HCT116 (cell line): ENCODE results near the gene MUC6. TPM values are rescaled to one million over a fixed set of nuclear protein-coding genes. Genes with fewer than 3 reads are reported as not detected.

ENCODE experiments used
- ATAC-seq: fragments of 200-7000 bp; cut with Tn5 transposase; 2 replicates; pipeline ENCODE4 v1.9.1; 2020; ENCODE audit warnings: mild to moderate bottlenecking, moderate library complexity
- Bru-seq: library from RNA; stranded (reverse); fragments of 400-500 nt; gene quantifications from one replicate; lab custom pipeline; 2021; lab: Mats Ljungman, UMichigan
- BruChase-seq, 2 experiments: library from RNA; stranded (reverse); fragments of 400-500 nt; gene quantifications; one replicate each; lab custom pipeline; 2021; lab: Mats Ljungman, UMichigan
- BruUV-seq: library from RNA; stranded (reverse); fragments of 400-500 nt; replicated peaks from 2 replicates; lab custom pipeline; 2021; lab: Mats Ljungman, UMichigan
- CTCF ChIA-PET: fragments of 300-600 bp; sonication (Branson Sonifier 250); formaldehyde crosslinking; loops from one replicate; lab custom pipeline; 2021; ENCODE audit warnings: antibody characterized with exemption; lab: Charles Lee
- POLR2A ChIA-PET: fragments of 300-600, 350-600 bp; sonication (Branson Sonifier 250); formaldehyde crosslinking; loops from one replicate; lab custom pipeline; 2021; ENCODE audit warnings: antibody characterized with exemption; lab: Charles Lee
- RAD21 ChIA-PET, 2 experiments: fragments of 300-600 bp; sonication (Branson Sonifier 250); formaldehyde crosslinking; loops; one replicate each; lab custom pipeline; 2023; ENCODE audit warnings: low total read pairs in 2 of 2; ENCODE audit not compliant: uncharacterized antibody in 2 of 2, unreplicated experiment in 2 of 2, low non-redundant PET in 1 of 2; lab: Charles Lee
- DNase-seq: peaks from one replicate; pipeline ENCODE4 v3.0.0-alpha.2; 2010; ENCODE audit warnings: low read depth, low spot score
- H2AFZ ChIP-seq: fragments of 200-600 bp; shearing (Covaris generic), sonication (generic); 2 replicates; pipeline ENCODE4 v1.6.1; 2017; ENCODE audit warnings: low read depth, mixed run types, mixed read lengths, antibody characterized with exemption, low read length; ENCODE audit not compliant: poor library complexity, severe bottlenecking
- H3K27ac ChIP-seq: 2 replicates; pipeline ENCODE4 v1.5.1; 2012; ENCODE audit warnings: low read depth, low read length
- H3K27me3 ChIP-seq: fragments of 200-600 bp; sonication (generic); 2 replicates; pipeline ENCODE4 v1.6.1; 2016; ENCODE audit warnings: mixed run types, low read length, mixed read lengths; ENCODE audit not compliant: insufficient read depth
- H3K36me3 ChIP-seq, 2 experiments: fragments of 200-500 bp in 1 of 2; fragments of 200-600 bp in 1 of 2; sonication (Bioruptor generic) in 1 of 2; sonication (generic) in 1 of 2; 2 replicates each; pipeline versions ENCODE4 v1.5.1 to v1.6.1; 2014 to 2016; ENCODE audit warnings: low read length in 2 of 2, inconsistent platforms in 1 of 2, mixed read lengths in 1 of 2, mixed run types in 1 of 2; ENCODE audit not compliant: insufficient read depth in 2 of 2, control insufficient read depth in 1 of 2
- H3K4me1 ChIP-seq, 2 experiments: fragments of 200-600 bp in 1 of 2; sonication (generic) in 1 of 2; 2 replicates each; pipeline versions ENCODE4 v1.5.1 to v1.6.1; 2012 to 2017; ENCODE audit warnings: low read length in 2 of 2, inconsistent platforms in 1 of 2, mild to moderate bottlenecking in 1 of 2, mixed read lengths in 1 of 2, mixed run types in 1 of 2, moderate library complexity in 1 of 2; ENCODE audit not compliant: insufficient read depth in 2 of 2, control insufficient read depth in 1 of 2
- H3K4me2 ChIP-seq: fragments of 200-600 bp; sonication (generic); 2 replicates; pipeline ENCODE4 v1.6.1; 2017; ENCODE audit warnings: mixed run types, low read length, mixed read lengths
- H3K4me3 ChIP-seq, 2 experiments: fragments of 200-600 bp in 1 of 2; sonication (generic) in 1 of 2; replicated peaks in 1 of 2; 2 replicates each; pipeline ENCODE4 v1.5.1; 2011 to 2016; ENCODE audit warnings: low read length in 2 of 2, control low read depth in 1 of 2, low read depth in 1 of 2, mild to moderate bottlenecking in 1 of 2, mixed read lengths in 1 of 2, mixed run types in 1 of 2
- H3K79me2 ChIP-seq: fragments of 200-600 bp; sonication (generic); 2 replicates; pipeline ENCODE4 v1.6.1; 2017; ENCODE audit warnings: mild to moderate bottlenecking, mixed run types, low read length, moderate library complexity, mixed read lengths; ENCODE audit not compliant: insufficient read depth
- H3K9ac ChIP-seq: fragments of 200-600 bp; sonication (generic); 2 replicates; pipeline ENCODE4 v1.6.1; 2016; ENCODE audit warnings: low read length, mixed read lengths
- H3K9me2 ChIP-seq: fragments of 200-600 bp; sonication (generic), shearing (Covaris generic); 2 replicates; pipeline ENCODE4 v1.6.1; 2017; ENCODE audit warnings: mixed run types, mild to moderate bottlenecking, moderate library complexity; ENCODE audit not compliant: insufficient read depth
- H3K9me3 ChIP-seq, 2 experiments: fragments of 200-500 bp in 1 of 2; fragments of 200-600 bp in 1 of 2; sonication (Bioruptor generic) in 1 of 2; sonication (generic) in 1 of 2; 2 replicates each; pipeline ENCODE4 v1.6.1; 2014 to 2017; ENCODE audit warnings: low read length in 2 of 2, mixed read lengths in 2 of 2, inconsistent platforms in 1 of 2, low read depth in 1 of 2, mild to moderate bottlenecking in 1 of 2, mixed run types in 1 of 2, moderate library complexity in 1 of 2; ENCODE audit not compliant: control insufficient read depth in 1 of 2, insufficient read depth in 1 of 2
- H4K20me1 ChIP-seq: fragments of 200-600 bp; sonication (generic), shearing (Covaris generic); 2 replicates; pipeline ENCODE4 v1.6.1; 2017; ENCODE audit warnings: mixed run types, mild to moderate bottlenecking, moderate library complexity; ENCODE audit not compliant: insufficient read depth
- EGR1 ChIP-seq: IDR thresholded peaks from 2 replicates; pipeline ENCODE4 v1.6.1; 2012; ENCODE audit warnings: low read depth
- ELF1 ChIP-seq: IDR thresholded peaks from 2 replicates; pipeline ENCODE4 v1.6.1; 2012; ENCODE audit warnings: low read depth, borderline replicate concordance
- FOSL1 ChIP-seq: IDR thresholded peaks from 2 replicates; pipeline ENCODE4 v1.6.1; 2012; ENCODE audit warnings: low read depth
- JUND ChIP-seq: IDR thresholded peaks from 2 replicates; pipeline ENCODE4 v1.6.1; 2012
- MAX ChIP-seq: IDR thresholded peaks from 2 replicates; pipeline ENCODE4 v1.6.1; 2012
- POLR2AphosphoS5 ChIP-seq: IDR thresholded peaks from 2 replicates; pipeline ENCODE4 v1.6.1; 2011; ENCODE audit warnings: mild to moderate bottlenecking, low read depth, low read length, moderate library complexity
- REST ChIP-seq: IDR thresholded peaks from 2 replicates; pipeline ENCODE4 v1.6.1; 2012; ENCODE audit warnings: low read depth
- TCF7L2 ChIP-seq: IDR thresholded peaks from 2 replicates; pipeline ENCODE4 v1.7.0; 2011; ENCODE audit warnings: borderline replicate concordance, inconsistent platforms; ENCODE audit not compliant: insufficient read depth, insufficient read length; ENCODE audit errors: extremely low read depth
- YY1 ChIP-seq: IDR thresholded peaks from 2 replicates; pipeline ENCODE4 v1.6.1; 2011; ENCODE audit warnings: low read length, low read depth, moderate library complexity, mild to moderate bottlenecking; ENCODE audit not compliant: insufficient replicate concordance; ENCODE audit errors: extremely low read depth
- ZBTB33 ChIP-seq: IDR thresholded peaks from 2 replicates; pipeline ENCODE4 v1.6.1; 2011; ENCODE audit warnings: mild to moderate bottlenecking, low read length, moderate library complexity; ENCODE audit not compliant: insufficient replicate concordance; ENCODE audit errors: extremely low read depth
- ZNF274 ChIP-seq: fragments of 200-500 bp; sonication (Bioruptor generic); IDR thresholded peaks from 2 replicates; pipeline ENCODE4 v1.6.1; 2014; ENCODE audit warnings: mild to moderate bottlenecking, low read depth, low read length, inconsistent platforms
- intact Hi-C: fragments of 100-400 bp; cut with micrococcal nuclease; formaldehyde crosslinking; loops from 2 replicates; pipeline ENCODE4 v1.10.0; 2022
- long read RNA-seq: library from polyadenylated mRNA; unstranded; transcript quantifications from one replicate; pipeline ENCODE4 v2.0.0, GENCODE V29; 2021; ENCODE audit not compliant: unreplicated experiment
- polyA plus RNA-seq: library from polyadenylated mRNA; unstranded; fragments of >200 nt; gene quantifications from 2 replicates; pipeline ENCODE4 v1.2.1, GENCODE V29; 2012; ENCODE audit warnings: missing spikeins
- total RNA-seq: library from RNA; stranded (reverse); gene quantifications from one replicate; pipeline ENCODE4 v1.2.1, GENCODE V29; 2021; ENCODE audit not compliant: unreplicated experiment

MUC6 gene
- total RNA-seq (0.02 TPM), Bru-seq, nascent RNA (percentile 4 among the genes with signal in this experiment), BruChase-seq, experiment 1, labeled RNA remaining after a 6-hour chase (percentile 15 among the genes with signal in this experiment), BruChase-seq, experiment 2, labeled RNA remaining after a 2-hour chase (percentile 8 among the genes with signal in this experiment)
- polyA plus RNA-seq: 0.21 and 0.36 TPM in 2 replicates
- long read RNA-seq: 0 reads

- Histone ChIP-seq H3K4me3 (no peak within 1 kb of the TSS), H3K27me3 (no peaks in the 10 kb centered on the region), H3K9me2 (no peaks in the 10 kb centered on the region), H3K4me2 (no peak within 1 kb of the TSS), H4K20me1 (no peaks in the 10 kb centered on the region), H3K4me1 (no peaks in the 10 kb centered on the region), H3K27ac (no peak within 1 kb of the TSS), H3K9me3 (no peaks in the 10 kb centered on the region; a peak in 1 of 4 replicates), H3K79me2 (no peaks in the 10 kb centered on the region), H3K36me3 (no peaks in the 10 kb centered on the region), H3K9ac (no peak within 1 kb of the TSS), H2AFZ (no peak within 1 kb of the TSS)
- no peak for ATAC-seq
- intact Hi-C loops: no loop called here
- ChIA-PET POLR2A (no interaction called here), CTCF (no interaction called here), RAD21 (no interaction called here)
- DNase-seq: no peak
- TF ChIP-seq FOSL1: no peak
- TF ChIP-seq MAX: no peak
- no peak for TF ChIP-seq ZBTB33
- TF ChIP-seq TCF7L2: no peak
- no peak for TF ChIP-seq JUND
- no peak for TF ChIP-seq REST
- no peak for TF ChIP-seq EGR1
- no peak for TF ChIP-seq ELF1
- no peak for TF ChIP-seq POLR2AphosphoS5
- no peak for TF ChIP-seq ZNF274
- TF ChIP-seq YY1: no peak
- BruUV-seq: no TSS peak
Measured at GRCh38 chr11:1036303-1036923, at the start of gene MUC6. Gene MUC6, minus strand, starts transcription at chr11:1036718. Its CDS starts 63 bp downstream, at chr11:1036655.
